ENCODE data around the gene TCL1B. TPM values are rescaled to one million over a fixed set of nuclear protein-coding genes. Genes with fewer than 3 reads are reported as not detected.

The TCL1B gene, protein sequence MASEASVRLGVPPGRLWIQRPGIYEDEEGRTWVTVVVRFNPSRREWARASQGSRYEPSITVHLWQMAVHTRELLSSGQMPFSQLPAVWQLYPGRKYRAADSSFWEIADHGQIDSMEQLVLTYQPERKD
- not detected for total RNA-seq
- long read RNA-seq: 0 reads

- peaks cover 58% of the 10 kb centered on the region for H3K27me3 ChIP-seq (ENCODE audit: low read depth)
- TF ChIP-seq, protein P1, sequence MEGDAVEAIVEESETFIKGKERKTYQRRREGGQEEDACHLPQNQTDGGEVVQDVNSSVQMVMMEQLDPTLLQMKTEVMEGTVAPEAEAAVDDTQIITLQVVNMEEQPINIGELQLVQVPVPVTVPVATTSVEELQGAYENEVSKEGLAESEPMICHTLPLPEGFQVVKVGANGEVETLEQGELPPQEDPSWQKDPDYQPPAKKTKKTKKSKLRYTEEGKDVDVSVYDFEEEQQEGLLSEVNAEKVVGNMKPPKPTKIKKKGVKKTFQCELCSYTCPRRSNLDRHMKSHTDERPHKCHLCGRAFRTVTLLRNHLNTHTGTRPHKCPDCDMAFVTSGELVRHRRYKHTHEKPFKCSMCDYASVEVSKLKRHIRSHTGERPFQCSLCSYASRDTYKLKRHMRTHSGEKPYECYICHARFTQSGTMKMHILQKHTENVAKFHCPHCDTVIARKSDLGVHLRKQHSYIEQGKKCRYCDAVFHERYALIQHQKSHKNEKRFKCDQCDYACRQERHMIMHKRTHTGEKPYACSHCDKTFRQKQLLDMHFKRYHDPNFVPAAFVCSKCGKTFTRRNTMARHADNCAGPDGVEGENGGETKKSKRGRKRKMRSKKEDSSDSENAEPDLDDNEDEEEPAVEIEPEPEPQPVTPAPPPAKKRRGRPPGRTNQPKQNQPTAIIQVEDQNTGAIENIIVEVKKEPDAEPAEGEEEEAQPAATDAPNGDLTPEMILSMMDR (IDR thresholded peaks at IDR 0.05; ENCODE audit: borderline replicate concordance): no peak
- intact Hi-C loops (cut with micrococcal nuclease): no loop called here
These were observed at the start of gene TCL1B for GRCh38 chr14:95685978-95686922. Gene TCL1B (plus strand): TSS chr14:95686426. CDS start chr14:95686468, 42 bp downstream.

GRCh38 chr14:95644981-95645380 lies 41.2 kb upstream of the TCL1B start:
- TF ChIP-seq, protein P1 (IDR thresholded peaks at IDR 0.05; ENCODE audit: borderline replicate concordance): no peak
- no peaks in the 10 kb centered on the region for H3K36me3 ChIP-seq
- DNase-seq: no peak
- no peak overlapping the region for H3K27ac ChIP-seq (replicated peaks)
- intact Hi-C loops (cut with micrococcal nuclease): no loop called here
- no peaks in the 10 kb centered on the region for H3K4me1 ChIP-seq
- H3K27me3 ChIP-seq (ENCODE audit: low read depth): peaks cover 43% of the 10 kb centered on the region
- no peak overlapping the region for H3K4me3 ChIP-seq
- no peaks in the 10 kb centered on the region for H3K9me3 ChIP-seq (replicated peaks)

More at GRCh38 chr14:95685978-95686922, at the start of gene TCL1B:
- DNase-seq: no peak
- Histone ChIP-seq H3K27ac (replicated peaks) (no peak within 1 kb of the TSS), H3K4me1 (no peaks in the 10 kb centered on the region), H3K9me3 (replicated peaks) (no peaks in the 10 kb centered on the region), H3K36me3 (no peaks in the 10 kb centered on the region), H3K4me3 (no peak within 1 kb of the TSS)

GRCh38 chr14:95645389-95645996 lies 40.7 kb upstream of the TCL1B start:
- peaks cover 42% of the 10 kb centered on the region for H3K27me3 ChIP-seq (ENCODE audit: low read depth)
- H3K4me3 ChIP-seq: no peak overlapping the region
- no peaks in the 10 kb centered on the region for H3K9me3 ChIP-seq (replicated peaks)
- intact Hi-C loops (cut with micrococcal nuclease): no loop called here
- TF ChIP-seq, protein P1 (IDR thresholded peaks at IDR 0.05; ENCODE audit: borderline replicate concordance): no peak
- H3K36me3 ChIP-seq: no peaks in the 10 kb centered on the region
- H3K27ac ChIP-seq (replicated peaks): no peak overlapping the region
- no peaks in the 10 kb centered on the region for H3K4me1 ChIP-seq
- DNase-seq: no peak

DNA sequence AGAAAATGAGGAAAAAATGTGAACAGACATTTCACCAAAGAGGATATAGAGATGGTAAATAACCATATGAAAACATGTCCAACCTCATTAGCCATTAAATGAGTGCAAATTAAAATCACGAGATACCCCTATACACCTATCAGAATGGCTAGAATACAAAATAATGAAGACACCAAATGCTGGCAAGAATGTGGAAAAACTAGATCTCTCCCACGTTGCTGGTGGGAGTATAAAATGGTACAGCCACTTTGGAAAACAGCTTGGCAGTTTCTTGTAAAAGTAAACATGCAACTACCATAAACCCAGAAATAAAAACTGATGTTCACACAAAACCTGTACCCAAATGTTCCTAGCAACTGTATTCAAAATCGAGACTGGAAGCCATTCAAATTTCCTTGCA lies 38.3 kb upstream of the TCL1B start:
- intact Hi-C loops (cut with micrococcal nuclease): no loop called here
- Histone ChIP-seq H3K4me3 (no peak overlapping the region), H3K27ac (replicated peaks) (no peak overlapping the region), H3K9me3 (replicated peaks) (no peaks in the 10 kb centered on the region), H3K4me1 (no peaks in the 10 kb centered on the region), H3K27me3 (ENCODE audit: low read depth) (peaks cover 35% of the 10 kb centered on the region), H3K36me3 (no peaks in the 10 kb centered on the region)
- TF ChIP-seq, protein P1 (IDR thresholded peaks at IDR 0.05; ENCODE audit: borderline replicate concordance): no peak
- no peak for DNase-seq

- no peak overlapping the region for H3K4me3 ChIP-seq
- H3K36me3 ChIP-seq: no peaks in the 10 kb centered on the region
- no peaks in the 10 kb centered on the region for H3K9me3 ChIP-seq (replicated peaks)
- TF ChIP-seq, protein P1 (IDR thresholded peaks at IDR 0.05; ENCODE audit: borderline replicate concordance): no peak
- no peak for DNase-seq
- peaks cover 36% of the 10 kb centered on the region for H3K27me3 ChIP-seq (ENCODE audit: low read depth)
- intact Hi-C loops (cut with micrococcal nuclease): no loop called here
- H3K4me1 ChIP-seq: no peaks in the 10 kb centered on the region
- H3K27ac ChIP-seq (replicated peaks): no peak overlapping the region
These were observed 37.0 kb upstream of the TCL1B start for GRCh38 chr14:95649230-95649629.

All from left ventricle myocardium inferior (tissue), 1 donor.